K562 (cell line): ENCODE data around the gene ATP13A2.

ENCODE experiments used
- ARID2 ChIP-seq: fragments of 450-650 bp; IDR thresholded peaks from 2 replicates; pipeline ENCODE4 v1.6.1; 2017; ENCODE audit warnings: antibody characterized with exemption, mild to moderate bottlenecking
- BHLHE40 ChIP-seq: IDR thresholded peaks from 2 replicates; pipeline ENCODE4 v1.6.1; 2011; ENCODE audit warnings: low read length, improper control_type of control experiment
- LEF1 ChIP-seq: fragments of 450-650 bp; IDR thresholded peaks from 2 replicates; pipeline ENCODE4 v1.6.1; 2016; ENCODE audit warnings: mild to moderate bottlenecking
- MEF2A ChIP-seq: IDR thresholded peaks from 2 replicates; pipeline ENCODE4 v1.6.1; 2011; ENCODE audit warnings: low read depth, mild to moderate bottlenecking, low read length, moderate library complexity; ENCODE audit not compliant: control insufficient read depth

DNA sequence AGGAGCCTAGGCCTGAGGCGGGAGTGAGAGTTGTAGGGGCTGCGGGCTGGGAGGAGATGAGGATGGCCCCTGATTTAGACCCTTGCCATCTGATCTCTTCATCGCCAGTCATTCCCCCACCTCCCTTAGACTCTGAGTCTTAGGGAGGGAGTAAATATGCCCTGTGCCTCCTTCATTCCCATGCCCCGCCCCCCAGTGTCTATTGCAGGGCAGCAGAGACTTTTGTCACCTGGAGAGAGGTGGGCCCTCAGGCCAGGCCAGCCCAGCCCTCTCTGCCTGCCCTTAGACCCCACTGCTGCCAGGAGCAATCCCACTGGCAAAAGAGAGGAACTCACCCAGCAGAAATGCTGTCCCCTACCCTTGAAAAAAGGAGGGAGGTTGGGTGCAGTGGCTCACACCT lies 28.1 kb downstream of the ATP13A2 start:
- TF ChIP-seq ARID2 (no peak), BHLHE40 (no peak), MEF2A (no peak), LEF1 (no peak)
